MM.1S (cell line): ENCODE results near the gene ELOVL2.

Experiments used
- CTCF ChIP-seq: fragments of 300-600 bp; sonication (generic); IDR thresholded peaks from 2 replicates; pipeline ENCODE4 v1.5.1; 2016; ENCODE audit warnings: antibody characterized with exemption, low read length, mixed read lengths
- EZH2 ChIP-seq: fragments of 300-600 bp; sonication (generic); optimal IDR thresholded peaks from 2 replicates; pipeline ENCODE3; 2017; ENCODE audit warnings: low read depth, mild to moderate bottlenecking, antibody characterized with exemption, low read length, mixed read lengths
- EZH2phosphoT487 ChIP-seq: fragments of 300-600 bp; sonication (generic); IDR thresholded peaks from 2 replicates; pipeline ENCODE4 v1.6.1; 2018; ENCODE audit warnings: antibody characterized with exemption, low read length

- TF ChIP-seq CTCF (no peak), EZH2 (no peak), EZH2phosphoT487 (no peak)
Measured at GRCh38 chr6:11025921-11026635, 18.0 kb downstream of the ELOVL2 start.
